Kasumi-1 (cell line): ENCODE results near the gene MLPH.

ENCODE experiments used
- DNase-seq, 2 experiments: peaks; one replicate each; lab custom pipeline; 2025; lab: John Stamatoyannopoulos, UW

MLPH gene

DNA sequence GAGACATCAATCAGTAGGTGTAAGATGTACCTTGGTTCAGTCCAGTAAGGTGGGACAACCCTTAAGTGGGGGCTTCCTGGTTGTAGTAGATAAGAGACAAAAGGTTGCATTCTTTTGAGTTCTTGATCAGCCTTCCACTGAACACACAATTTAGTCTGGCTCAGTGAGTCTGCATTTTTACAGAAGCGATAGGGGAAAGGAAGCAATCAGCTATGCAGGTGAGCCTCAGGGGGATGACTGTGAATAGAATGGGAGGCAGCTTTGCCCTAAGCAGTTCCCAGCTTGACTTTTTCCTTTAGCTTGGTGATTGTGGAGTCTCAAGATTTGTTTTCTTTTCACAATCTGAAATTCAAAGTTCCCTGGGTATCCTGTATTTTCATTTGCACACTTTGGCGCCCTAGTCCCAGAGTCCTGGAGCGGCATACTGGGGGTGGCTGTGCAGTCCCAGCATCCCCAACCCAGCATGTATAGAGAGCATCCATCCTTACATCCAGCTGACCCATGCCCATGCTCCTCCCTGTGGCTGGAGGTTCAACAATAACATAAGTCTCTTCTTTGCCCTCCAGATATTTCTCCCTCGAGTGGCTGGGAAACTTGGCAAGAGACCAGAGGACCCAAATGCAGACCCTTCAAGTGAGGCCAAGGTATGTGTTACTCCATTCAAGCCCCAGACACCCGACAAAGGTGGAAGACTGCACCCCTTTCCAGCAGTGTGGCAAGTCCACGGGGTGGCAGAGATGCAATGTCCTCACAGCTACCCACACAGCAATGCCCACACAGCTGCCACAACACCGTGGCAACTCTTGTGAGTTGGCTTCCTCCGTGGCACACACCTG, 59.2 kb downstream of the MLPH start:
- no peak for DNase-seq

DNA sequence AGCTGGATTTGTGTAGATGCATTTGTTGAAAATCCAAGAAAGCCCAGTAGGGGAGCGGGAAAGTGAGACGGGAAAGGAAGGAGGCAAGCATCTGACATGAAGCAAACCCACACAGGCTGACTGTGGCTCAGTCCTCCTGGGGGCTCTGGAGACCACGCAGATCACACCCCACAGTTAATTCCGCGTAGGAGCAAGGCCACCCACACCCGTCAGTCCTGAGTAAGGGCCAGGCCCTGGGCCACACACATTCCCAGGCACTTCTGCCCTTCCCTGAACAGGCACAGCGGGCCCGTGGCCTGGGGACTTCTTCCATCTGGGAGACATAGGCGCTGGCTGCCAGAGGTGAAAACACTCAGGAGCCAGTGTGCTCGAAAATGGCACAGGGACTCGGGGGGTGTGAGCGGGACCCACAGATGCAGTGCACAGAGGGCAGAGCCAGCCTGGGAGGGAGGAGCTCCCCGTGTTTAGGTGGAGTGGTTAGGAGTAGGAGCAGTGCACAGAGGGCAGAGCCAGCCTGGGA, 59.9 kb downstream of the MLPH start:
- no peak for DNase-seq

DNA sequence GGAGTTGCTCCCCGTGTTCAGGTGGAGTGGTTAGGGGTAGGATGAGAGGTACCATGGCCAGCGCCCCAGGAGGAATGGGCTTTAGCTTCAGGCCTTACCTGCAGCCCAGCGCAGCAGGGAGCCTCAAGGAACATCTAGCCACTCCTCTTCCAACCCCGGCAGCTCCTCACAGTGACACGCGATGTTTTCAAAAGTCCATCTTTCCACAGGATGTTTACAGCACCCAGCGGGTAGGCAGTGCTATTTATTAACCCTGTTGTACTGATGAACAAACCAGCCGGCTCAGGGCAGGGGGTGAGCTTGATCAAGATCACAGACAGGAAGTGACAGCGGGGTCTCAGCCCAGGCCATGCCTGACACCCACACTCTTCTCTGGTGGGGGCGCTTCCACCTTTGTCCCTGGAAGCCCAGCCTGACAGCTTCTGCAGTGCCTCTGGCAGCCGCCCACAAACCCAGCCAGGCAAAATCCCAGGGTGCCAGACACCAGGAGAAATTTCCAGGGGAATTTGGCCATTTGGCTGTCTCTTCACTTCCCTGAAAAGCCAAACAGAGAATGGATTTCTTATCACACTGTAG, 60.9 kb downstream of the MLPH start:
- DNase-seq = no peak

DNA sequence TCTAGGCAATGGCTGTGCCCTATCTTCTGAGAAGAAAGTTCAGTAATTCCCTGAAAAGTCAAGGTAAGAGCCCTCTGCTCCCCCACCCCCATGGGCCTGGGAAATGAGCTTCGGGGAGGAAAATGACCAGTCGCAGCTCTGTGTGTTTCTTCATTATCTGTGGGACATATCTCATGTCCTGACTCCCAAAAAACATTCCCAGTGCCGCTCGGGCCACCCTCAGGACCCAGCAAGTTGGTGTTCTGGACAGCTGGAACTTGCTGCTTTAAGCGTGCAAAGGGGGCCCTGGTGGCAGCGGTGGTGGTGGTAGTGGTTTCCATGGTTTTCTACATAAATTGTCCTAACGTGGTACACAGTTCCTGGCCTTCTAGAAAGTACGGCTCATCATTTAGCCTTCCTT, 62.2 kb downstream of the MLPH start:
- DNase-seq = no peak

DNA sequence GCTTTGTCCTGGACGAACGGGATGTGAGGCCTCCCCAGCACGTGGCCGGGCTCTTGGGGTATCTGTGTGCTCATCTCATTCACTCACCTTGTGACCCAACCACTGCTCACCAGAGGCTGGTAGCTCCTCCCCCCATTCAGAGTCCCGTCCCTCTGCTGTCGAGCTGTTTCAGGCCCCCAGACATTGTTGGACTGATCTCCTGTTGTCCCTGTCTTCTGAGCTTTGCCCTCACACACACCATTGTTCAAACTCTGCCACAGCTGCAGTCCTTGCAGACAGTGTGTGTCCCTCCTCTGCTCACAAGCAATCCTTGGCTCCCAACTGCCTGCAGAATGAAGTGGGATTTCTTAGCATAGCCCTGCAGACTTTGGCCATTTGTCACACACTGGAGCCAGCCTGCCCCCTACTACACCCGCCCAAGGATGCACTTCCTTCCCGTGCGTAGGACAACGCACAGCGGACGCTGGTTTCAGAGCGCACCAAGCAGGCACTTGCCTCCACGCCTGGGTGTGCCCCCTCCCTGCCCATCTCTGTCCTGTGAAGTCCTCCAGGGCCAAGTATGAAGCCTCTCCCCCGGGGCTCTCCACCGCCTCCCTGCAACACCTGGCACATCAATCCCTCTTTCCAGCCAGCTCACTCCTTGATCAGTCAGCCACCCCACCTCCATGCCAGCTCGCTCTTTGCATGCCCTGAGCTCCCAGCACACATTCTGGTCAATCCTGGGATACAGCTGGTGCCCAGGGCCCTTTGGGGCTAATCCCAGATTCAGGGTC, 62.8 kb downstream of the MLPH start:
- DNase-seq = no peak

DNA sequence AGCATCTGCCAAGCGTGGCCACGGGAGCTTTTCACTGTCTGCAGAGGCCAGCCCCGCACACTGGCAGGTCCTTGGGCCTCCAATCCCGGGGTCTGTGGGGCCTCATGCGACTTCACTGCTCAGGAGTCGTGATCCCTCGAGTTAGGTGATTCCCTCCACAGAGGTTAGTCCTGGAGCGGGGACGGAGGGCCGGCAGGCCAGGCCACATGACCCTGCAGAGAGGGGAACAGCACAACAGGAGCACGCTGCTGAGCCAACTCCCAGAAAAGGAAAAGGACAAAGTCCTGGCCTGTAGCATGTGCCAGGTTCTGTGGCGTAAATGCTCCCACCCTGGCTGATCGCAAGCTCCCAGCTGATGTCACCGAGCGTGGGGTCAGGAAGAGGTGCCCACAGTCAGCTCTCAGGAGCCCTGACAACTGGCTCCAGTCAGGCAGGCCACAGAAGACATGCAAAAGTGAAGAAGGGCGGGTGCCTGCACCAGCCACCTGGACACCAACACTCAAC, 64.1 kb downstream of the MLPH start:
- DNase-seq = no peak

DNA sequence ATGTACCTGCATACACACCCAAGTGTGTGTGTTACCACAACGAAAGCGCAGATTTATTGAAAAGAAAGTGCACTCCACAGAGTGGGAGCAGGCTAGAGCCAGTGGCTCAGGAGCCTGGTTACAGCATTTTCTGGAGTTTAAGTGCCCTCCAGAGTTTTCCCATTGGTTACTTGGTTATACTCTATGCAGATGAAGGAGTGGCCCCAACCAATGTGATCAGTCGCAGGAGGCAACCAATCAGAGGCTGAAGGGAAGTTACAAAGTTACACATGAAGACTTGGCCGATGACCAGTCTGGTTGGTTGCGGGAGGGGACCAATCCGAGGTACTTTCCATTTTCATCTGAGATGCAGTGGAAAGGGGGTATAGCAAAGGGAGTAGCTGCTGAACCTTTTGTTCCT, 65.9 kb downstream of the MLPH start:
- no peak for DNase-seq

DNA sequence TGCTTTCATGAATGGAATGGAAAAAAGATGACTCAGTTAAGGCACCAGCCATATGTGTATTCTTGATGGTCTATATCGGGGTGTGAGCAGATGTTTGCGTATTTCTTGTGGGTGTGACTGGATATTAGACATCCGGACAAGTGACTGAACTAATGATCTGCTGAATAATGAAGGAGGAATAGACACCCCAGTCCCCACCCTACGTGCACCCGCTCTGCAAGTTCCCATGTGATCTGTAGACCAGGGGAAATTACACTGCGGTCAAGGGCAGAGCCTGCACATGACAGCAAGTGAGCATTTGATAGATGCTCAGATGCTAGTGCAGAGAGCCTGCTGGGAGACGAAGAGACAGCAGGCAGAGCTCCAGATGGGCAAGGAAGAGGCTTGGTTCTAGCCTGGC, 66.9 kb downstream of the MLPH start:
- no peak for DNase-seq

DNA sequence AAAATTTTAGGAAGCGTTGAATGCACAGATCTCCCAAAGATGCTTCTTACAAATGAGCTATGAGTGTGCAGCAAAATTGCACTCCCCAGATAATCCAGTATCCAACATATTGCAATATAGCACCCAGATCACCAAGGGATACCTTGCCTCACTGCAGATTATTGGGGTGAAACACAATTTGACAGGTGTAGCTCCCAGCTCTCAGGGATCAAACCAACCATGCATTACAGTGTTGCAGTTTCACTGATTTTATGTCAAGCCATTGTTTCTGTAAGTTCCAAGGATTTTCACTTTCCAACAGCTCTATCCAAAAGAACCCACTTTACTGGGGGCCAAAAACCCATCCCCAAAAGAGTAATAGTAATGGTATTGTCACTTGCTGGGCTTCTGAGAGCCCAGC, 68.5 kb downstream of the MLPH start:
- DNase-seq = no peak

DNA sequence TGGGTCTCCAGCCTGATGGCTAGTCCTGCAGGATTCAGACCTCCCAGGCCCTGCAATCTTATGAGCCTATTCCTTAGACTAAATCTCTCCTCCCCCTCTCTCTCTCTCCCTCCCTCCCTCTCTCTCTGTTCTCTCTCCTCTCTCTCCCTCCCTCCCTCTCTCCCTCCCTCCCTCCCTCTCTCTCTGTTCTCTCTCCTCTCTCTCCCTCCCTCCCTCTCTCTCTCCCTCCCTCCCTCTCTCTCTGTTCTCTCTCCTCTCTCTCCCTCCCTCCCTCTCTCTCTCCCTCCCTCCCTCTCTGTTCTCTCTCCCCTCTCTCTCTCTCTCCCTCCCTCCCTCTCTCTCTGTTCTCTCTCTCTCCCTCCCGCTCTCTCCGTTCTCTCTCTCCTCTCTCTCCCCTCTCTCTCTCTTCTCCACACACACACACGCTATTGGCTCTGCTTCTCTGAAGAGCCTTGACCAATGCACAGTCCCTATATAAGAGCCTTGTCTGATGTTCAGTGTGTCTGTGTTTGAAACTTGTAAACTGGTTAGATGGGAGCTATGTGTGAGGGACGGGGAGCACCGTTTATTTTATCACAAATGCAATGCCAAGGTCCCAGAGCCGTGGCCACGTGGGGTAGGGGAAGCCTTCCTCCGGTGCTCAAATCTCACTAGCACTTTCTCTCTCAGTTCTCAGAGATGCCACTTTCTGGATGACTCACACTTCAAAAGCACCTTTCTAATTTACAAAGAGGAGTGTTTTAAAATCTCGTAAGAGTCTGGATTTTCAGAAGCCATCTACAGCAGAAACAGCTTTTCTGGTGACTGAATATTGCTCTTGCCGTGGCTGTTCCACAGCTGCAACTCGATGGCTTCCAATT, 70.0 kb downstream of the MLPH start:
- no peak for DNase-seq

DNA sequence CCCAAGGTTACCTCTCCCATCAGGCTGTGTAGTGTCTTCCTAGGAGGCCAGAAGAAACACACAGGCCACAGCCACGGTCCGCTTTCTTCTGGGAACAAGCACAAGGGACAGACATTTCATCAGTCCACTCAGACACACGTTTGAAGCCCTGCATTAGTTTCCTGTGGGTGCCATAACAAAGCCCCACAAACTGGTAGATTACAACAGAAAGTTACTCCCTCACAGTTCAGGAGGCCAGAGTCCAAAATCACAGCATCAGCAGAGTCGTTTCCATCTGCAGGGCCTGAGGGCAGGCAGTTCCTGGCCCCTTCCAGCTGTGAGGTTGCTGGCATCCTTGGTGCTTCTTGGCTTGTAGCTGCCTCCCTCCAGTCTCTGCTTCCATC, 70.6 kb downstream of the MLPH start:
- no peak for DNase-seq

DNA sequence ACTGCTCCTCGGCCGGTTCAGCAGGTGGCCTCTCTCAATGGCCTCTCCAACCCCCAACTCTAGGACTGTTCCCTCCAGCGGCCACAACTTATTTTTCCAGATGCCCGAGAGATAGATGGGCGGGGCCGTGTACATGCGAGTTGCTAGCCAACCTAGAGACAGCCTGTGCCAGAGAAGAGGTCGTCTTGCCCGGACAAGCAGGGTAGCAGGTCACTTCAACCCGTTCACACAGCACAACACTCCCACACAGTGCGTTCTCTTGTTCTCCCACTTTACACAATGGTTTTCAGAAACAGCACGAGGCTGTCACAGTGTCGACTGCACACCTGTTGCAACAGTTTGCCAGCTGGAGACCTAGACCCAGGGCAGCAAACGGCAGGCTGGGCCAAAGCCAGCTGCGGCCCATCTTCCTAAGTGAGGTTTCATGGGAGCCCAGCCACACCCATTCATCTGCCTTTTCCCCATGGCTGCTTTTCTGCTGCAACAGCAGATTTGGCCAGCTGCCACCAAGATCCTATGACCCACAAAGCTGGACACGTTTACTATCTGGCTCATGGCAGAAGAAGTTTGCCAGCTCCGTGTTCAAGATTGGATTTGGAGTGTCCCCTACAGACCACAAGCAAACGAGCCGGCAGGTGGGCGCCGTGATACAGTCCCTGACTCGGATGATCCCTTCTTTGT, 72.0 kb downstream of the MLPH start:
- no peak for DNase-seq

DNA sequence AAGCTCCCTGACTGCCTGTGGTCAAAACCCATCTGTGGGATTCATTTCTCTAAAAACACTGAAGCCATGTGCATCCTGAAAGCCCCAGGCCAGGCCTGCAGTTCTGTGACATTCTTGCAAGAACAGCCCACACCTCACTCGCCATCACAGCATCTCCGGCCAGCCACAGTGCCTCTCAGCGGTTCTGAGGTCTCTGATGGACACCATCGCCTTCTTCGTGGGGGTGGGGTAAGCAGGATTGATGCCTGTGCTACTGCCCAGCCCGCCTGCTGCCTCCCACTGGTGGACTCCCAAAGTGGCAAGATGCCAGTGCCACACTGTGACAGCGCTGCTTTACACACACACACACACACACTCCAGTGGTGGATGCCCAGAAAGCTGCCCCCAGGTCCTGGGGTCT, 74.2 kb downstream of the MLPH start:
- no peak for DNase-seq

DNA sequence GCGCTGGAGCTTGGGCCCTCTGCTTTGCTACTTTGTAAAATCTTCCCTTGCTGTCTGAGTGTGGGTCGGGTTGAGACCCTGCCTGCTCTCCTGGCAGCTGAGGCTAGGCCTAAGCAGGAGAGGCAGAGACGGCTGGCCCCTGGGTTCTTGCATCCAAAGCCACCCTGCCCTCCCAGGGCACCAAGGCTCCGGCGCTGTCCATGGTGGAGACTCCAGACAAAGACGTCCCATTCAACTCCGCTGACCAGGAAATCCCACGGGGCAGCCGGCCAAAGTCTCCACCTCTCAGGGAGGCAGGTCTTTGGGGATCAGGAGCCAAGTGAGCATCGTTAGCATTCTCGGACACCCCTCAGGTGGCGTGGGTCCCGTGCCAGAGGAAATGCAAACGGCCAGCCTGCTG, 76.8 kb downstream of the MLPH start:
- no peak for DNase-seq

DNA sequence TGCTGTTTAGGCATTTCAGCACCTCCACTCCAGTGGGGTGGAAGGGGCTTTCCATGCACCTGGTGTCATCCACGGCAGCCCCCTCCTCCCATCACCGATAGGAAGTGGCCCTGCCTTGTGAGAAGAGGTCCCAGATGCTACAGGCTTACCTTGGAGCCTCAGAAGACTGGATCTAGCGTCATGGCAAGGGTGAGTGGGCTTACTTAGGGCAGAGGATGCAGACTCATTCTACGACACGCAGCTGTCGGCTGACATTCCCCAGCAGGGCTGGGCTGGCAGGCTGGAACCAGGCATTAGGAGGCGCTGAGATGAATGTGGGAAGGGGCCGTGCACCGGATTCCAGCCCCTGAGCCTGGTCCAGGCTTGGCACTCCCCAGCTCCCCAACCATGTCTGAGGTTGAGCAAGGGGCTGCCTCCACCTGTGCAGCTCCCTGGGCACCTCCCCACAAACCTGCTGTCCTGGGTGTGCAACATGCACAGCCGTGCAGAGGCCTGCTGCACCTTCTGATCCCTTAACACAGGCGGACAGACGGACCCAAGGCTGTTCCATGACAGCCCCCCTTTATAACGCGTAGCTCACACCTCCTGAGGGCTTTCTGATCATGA, 77.6 kb downstream of the MLPH start:
- no peak for DNase-seq

DNA sequence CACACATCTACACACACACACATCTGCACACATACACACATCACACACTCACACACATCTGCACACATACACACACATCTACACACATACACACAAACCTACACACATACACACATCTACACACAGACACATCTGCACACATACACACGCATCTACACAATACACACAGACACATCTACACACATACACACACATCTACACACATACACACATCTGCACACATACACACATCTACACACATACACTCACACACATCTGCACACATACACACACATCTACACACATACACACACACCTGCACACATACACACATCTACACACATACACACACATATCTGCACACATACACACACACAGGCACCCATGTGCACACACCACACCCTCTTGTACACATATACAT, 78.9 kb downstream of the MLPH start:
- no peak for DNase-seq

DNA sequence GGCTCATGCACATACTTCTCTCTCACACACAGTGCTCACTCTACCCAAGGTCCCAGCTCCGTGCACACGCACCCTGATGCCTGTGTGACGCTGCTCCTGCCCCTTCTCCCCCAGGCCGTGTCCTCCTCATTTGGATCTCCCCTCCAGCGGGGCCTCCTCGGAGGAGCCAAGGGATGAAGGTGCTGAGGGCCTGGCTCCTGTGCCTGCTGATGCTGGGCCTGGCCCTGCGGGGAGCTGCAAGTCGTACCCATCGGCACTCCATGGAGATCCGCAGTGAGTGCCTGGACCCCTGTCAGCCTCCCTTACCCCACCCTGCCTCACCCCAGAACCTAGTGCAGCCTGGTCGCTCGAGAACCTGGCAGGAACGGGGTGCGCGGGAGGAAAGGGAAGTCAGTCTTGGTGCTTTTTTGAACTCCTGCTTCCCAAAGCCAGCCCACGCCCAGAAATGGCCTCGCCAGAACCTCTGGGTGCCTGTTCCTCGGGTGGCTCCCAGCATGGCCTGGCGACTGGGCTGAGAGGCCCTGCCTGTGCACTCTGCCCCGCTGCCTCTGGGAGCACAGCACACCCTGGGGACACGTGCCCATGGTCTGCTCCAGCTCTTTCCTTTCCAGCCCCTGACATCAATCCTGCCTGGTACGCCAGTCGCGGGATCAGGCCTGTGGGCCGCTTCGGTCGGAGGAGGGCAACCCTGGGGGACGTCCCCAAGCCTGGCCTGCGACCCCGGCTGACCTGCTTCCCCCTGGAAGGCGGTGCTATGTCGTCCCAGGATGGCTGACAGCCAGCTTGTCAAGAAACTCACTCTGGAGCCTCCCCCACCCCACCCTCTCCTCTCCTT, 79.6 kb downstream of the MLPH start, which contains the start of gene PRLH:
Gene PRLH, plus strand, starts transcription at position 174 of the 835 bp plus-strand sequence. Its CDS starts 0 bp downstream, at position 174.
- DNase-seq = no peak

DNA sequence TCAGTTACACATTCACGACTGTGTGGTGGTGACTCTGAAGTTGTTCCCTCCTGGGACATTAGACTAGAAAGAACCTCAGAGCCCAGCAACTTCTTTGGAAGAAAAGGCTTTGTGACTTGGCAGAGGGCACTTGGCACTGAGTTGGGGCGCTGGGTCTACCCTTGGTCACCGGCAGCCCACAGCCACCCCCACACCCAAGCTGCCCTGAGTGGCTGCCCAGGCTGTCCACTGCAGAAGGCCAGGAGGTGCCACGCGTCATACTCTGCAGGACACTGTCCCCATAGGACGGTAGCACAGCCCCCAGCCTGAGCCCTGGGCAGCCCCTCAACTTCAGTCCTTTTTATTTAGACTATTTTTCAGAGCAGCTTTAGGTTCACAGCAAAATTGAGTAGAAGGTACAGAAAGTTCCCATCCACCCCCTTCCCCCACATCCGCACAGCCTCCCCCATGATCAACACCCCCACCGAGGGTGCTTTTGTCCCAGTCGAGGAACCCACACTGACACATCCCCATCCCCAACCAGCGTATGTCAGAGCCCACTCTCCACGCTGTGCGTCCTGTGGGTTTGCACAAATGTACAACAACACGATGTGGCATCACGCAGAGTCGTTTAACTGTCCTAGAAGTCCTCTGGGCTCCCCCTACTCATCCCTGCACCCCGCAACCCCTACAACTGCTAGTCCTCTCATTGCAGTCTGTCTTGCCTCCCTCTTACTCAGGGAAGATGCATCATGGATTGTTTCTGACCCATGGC, 80.4 kb downstream of the MLPH start:
- no peak for DNase-seq

DNA sequence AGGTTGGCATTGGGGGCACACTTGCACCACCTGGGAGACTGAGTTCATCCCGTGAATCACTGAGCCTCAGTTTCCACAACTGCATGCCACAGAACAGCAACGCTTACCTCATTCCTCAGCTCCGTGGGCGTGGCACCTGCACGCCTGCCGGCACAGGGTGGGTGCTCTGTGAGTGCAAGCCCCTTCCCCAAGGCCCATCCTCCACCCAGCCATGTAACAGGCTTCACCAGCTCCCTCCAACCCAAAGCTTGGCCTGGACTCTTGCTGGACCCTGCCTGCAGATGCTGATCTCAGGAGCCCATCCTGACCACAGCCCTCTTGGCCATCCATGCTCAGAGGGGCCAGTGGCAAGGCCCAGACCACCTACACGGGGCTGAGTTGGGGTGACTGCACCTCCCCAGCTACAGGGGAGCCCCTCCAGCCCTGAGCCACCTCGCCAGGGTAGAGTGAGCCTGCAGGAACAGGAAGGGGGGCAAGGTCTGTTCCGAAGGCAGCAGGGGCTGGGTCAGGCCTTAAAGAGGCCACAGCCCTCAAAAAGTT, 81.1 kb downstream of the MLPH start:
- DNase-seq = no peak
